Measurements from ENCODE around the gene IRF1. TPM values are rescaled to one million over a fixed set of nuclear protein-coding genes. Genes with fewer than 3 reads are reported as not detected.
A peak's percentile ranks its signal among the peaks of the same experiment; 100 is the strongest.

The IRF1 gene
- total and polyA plus RNA-seq, 4 donors: 32.9 to 141 (median 68.5) TPM

- no peak for TF ChIP-seq CTCF (IDR thresholded peaks at IDR 0.05; ENCODE audit: control extremely low read depth, extremely low read depth)
- no peaks in the 10 kb centered on the region for H3K9me3 ChIP-seq (ENCODE audit: control insufficient read depth in 4 of 4, insufficient read depth in 3 of 4, low read length in 3 of 4)
- 20 to 36% methylated on average over 18 of the region's 18 CpGs for WGBS, 2 donors
- H3K4me1 ChIP-seq (ENCODE audit: control insufficient read depth in 5 of 5, insufficient read depth in 5 of 5, low read length in 5 of 5): peaks cover 0 to 43% (median 24%) of the 10 kb centered on the region in 5 donors
- ATAC-seq (ENCODE audit: insufficient read depth, low FRiP score): peak; percentile 71
- no peak overlapping the region for H3K4me3 ChIP-seq
- H3K27me3 ChIP-seq (ENCODE audit: control insufficient read depth in 3 of 3, insufficient read depth in 3 of 3, low read length in 2 of 3): no peaks in the 10 kb centered on the region
- no peak for DNase-seq
- peaks cover 0 to 4% (median under 1%) of the 10 kb centered on the region in 4 donors for H3K36me3 ChIP-seq (ENCODE audit: control insufficient read depth in 4 of 4, insufficient read depth in 4 of 4, low read length in 4 of 4)
- peak overlapping the region; percentile 10 to 84 for H3K27ac ChIP-seq (ENCODE audit: low read depth in 1 of 2, low read length in 1 of 2)
- H3K9ac ChIP-seq (ENCODE audit: insufficient read depth in 1 of 2, low read length in 2 of 2): no peak overlapping the region
These were observed 23.9 kb downstream of the IRF1 start for GRCh38 chr5:132466433-132467286.

GRCh38 chr5:132465059-132465707 is 25.4 kb downstream of the IRF1 start:
- peak overlapping the region in 1 of 2 donors; percentile 16 for H3K9ac ChIP-seq (ENCODE audit: insufficient read depth in 1 of 2, low read length in 2 of 2)
- H3K27me3 ChIP-seq (ENCODE audit: control insufficient read depth in 3 of 3, insufficient read depth in 3 of 3, low read length in 2 of 3): no peaks in the 10 kb centered on the region
- H3K4me3 ChIP-seq: no peak overlapping the region
- DNase-seq (no peak), ATAC-seq (ENCODE audit: insufficient read depth, low FRiP score) (no peak)
- H3K9me3 ChIP-seq (ENCODE audit: control insufficient read depth in 4 of 4, insufficient read depth in 3 of 4, low read length in 3 of 4): no peaks in the 10 kb centered on the region
- no peak for TF ChIP-seq CTCF (IDR thresholded peaks at IDR 0.05; ENCODE audit: control extremely low read depth, extremely low read depth)
- H3K36me3 ChIP-seq (ENCODE audit: control insufficient read depth in 4 of 4, insufficient read depth in 4 of 4, low read length in 4 of 4): peaks cover 0 to 5% (median 2%) of the 10 kb centered on the region in 4 donors
- WGBS, 2 donors: 60 to 63% methylated on average over 10 of the region's 10 CpGs
- peak overlapping the region in 1 of 2 donors; percentile 79 for H3K27ac ChIP-seq (ENCODE audit: low read depth in 1 of 2, low read length in 1 of 2)
- H3K4me1 ChIP-seq (ENCODE audit: control insufficient read depth in 5 of 5, insufficient read depth in 5 of 5, low read length in 5 of 5): peaks cover 0 to 38% (median 24%) of the 10 kb centered on the region in 5 donors

GRCh38 chr5:132464156-132464939 is 26.2 kb downstream of the IRF1 start:
- 15 to 23% methylated on average over 13 to 15 of the region's 15 CpGs for WGBS, 2 donors
- H3K4me3 ChIP-seq: no peak overlapping the region
- no peaks in the 10 kb centered on the region for H3K9me3 ChIP-seq (ENCODE audit: control insufficient read depth in 4 of 4, insufficient read depth in 3 of 4, low read length in 3 of 4)
- H3K36me3 ChIP-seq (ENCODE audit: control insufficient read depth in 4 of 4, insufficient read depth in 4 of 4, low read length in 4 of 4): peaks cover 0 to 6% (median 2%) of the 10 kb centered on the region in 4 donors
- no peak for TF ChIP-seq CTCF (IDR thresholded peaks at IDR 0.05; ENCODE audit: control extremely low read depth, extremely low read depth)
- H3K27ac ChIP-seq (ENCODE audit: low read depth in 1 of 2, low read length in 1 of 2): peak overlapping the region; percentile 23 to 79
- DNase-seq (peak in 2 of 3 donors; percentile 49 to 50), ATAC-seq (ENCODE audit: insufficient read depth, low FRiP score) (no peak)
- peaks cover 5 to 44% (median 24%) of the 10 kb centered on the region in 5 donors for H3K4me1 ChIP-seq (ENCODE audit: control insufficient read depth in 5 of 5, insufficient read depth in 5 of 5, low read length in 5 of 5)
- H3K9ac ChIP-seq (ENCODE audit: insufficient read depth in 1 of 2, low read length in 2 of 2): peak overlapping the region in 1 of 2 donors; percentile 16
- H3K27me3 ChIP-seq (ENCODE audit: control insufficient read depth in 3 of 3, insufficient read depth in 3 of 3, low read length in 2 of 3): no peaks in the 10 kb centered on the region

Measured in lung (tissue), 12 donors.